Astrocyte (in vitro differentiated cells and primary cell): Measurements from ENCODE around the gene HOXC6.

Experiments used
- CTCF ChIP-seq: IDR thresholded peaks from 2 replicates; pipeline ENCODE4 v1.5.1; 2011; ENCODE audit warnings: low read depth, mild to moderate bottlenecking, inconsistent platforms, low read length, moderate library complexity; ENCODE audit not compliant: insufficient read depth
- EZH2 ChIP-seq: IDR thresholded peaks from 2 replicates; pipeline ENCODE4 v1.6.1; 2012; ENCODE audit warnings: mild to moderate bottlenecking, low read length, inconsistent platforms; ENCODE audit not compliant: insufficient read depth

DNA sequence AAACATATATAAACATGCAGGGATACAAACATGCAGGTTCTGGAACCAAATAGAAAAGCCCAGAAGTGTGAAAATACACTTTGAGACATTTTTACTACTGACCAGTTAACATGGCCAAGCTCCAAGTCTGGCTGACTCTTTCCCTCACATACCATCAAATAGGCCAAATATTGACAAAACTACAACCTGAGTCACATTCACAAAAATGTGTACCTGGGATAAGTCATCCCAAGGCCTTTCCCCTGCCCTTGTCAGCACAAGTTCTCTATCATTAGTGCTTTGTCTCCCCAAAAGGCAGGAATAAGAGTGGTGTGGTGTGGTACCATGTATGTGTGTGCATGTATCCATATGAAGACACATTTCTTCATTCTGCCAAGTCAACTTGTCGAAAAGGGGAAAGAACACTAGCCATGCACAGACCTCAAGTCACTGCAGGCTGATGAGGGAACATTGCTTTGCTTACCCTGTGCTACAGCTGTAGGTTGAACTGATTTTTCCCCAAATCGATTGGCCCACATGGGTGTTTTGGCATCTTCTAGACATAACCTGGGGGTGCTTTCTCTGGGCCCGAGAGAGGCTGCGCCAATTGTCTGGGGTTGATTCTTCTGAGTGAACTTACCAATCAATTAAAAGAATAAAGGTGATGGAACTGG is 40.3 kb downstream of the HOXC6 start:
- TF ChIP-seq EZH2, result no peak
- TF ChIP-seq CTCF, result no peak
